Ectodermal cell (in vitro differentiated cells): ENCODE measurements around the gene ADCK2.
"Not testable (repeated sequence)": the region's sequence is repeated elsewhere in the genome, so short reads cannot be mapped to it uniquely, and the experiment has no call there.

Experiments
- H3K27ac ChIP-seq: 2 replicates; pipeline ENCODE4 v1.7.0; 2013; ENCODE audit warnings: mild to moderate bottlenecking, low read depth, low read length; ENCODE audit not compliant: insufficient read depth, poor library complexity, severe bottlenecking
- H3K27me3 ChIP-seq: 2 replicates; pipeline ENCODE4 v1.7.0; 2013; ENCODE audit warnings: mild to moderate bottlenecking, low read length; ENCODE audit not compliant: insufficient read depth, control insufficient read depth, poor library complexity, severe bottlenecking
- H3K36me3 ChIP-seq: one replicate; pipeline ENCODE4 v1.7.0; 2013; ENCODE audit warnings: low read length; ENCODE audit not compliant: control insufficient read depth, insufficient read depth
- H3K4me1 ChIP-seq: one replicate; pipeline ENCODE4 v1.7.0; 2013; ENCODE audit warnings: low read length; ENCODE audit not compliant: control insufficient read depth, insufficient read depth
- H3K4me3 ChIP-seq: 2 replicates; pipeline ENCODE4 v1.7.0; 2013; ENCODE audit warnings: low read depth, low read length, control low read depth; ENCODE audit not compliant: insufficient read depth
- H3K9me3 ChIP-seq: 2 replicates; pipeline ENCODE4 v1.7.0; 2013; ENCODE audit warnings: mild to moderate bottlenecking, low read length, moderate library complexity; ENCODE audit not compliant: control insufficient read depth
- whole genome bisulfite sequencing, 2 experiments: methylation state at CpG; one replicate each; pipeline ENCODE4 v1.1.7; 2013; ENCODE audit warnings: missing lambda C conversion rate in 2 of 2; 5-methylcytosine and 5-hydroxymethylcytosine counted together

ADCK2 gene

GRCh38 chr7:140708764-140709163 lies 36.0 kb downstream of the ADCK2 start:
- not testable (repeated sequence) for H3K9me3 ChIP-seq, H3K4me3 ChIP-seq, H3K27me3 ChIP-seq, H3K36me3 ChIP-seq, H3K27ac ChIP-seq, H3K4me1 ChIP-seq
- 96% methylated on average over 2 to 3 of the region's 4 CpGs for WGBS, 2 experiments

- H3K27me3 ChIP-seq, H3K4me1 ChIP-seq, H3K36me3 ChIP-seq, H3K27ac ChIP-seq, H3K9me3 ChIP-seq, H3K4me3 ChIP-seq: not testable (repeated sequence)
These were observed 39.6 kb downstream of the ADCK2 start for GRCh38 chr7:140712392-140712791.

GRCh38 chr7:140714331-140715040 lies 41.7 kb downstream of the ADCK2 start:
- Histone ChIP-seq H3K4me1 (no peaks in the 10 kb centered on the region), H3K27ac (no peak overlapping the region), H3K27me3 (no peaks in the 10 kb centered on the region), H3K9me3 (no peaks in the 10 kb centered on the region), H3K4me3 (no peak overlapping the region), H3K36me3 (peaks cover 3% of the 10 kb centered on the region)
- WGBS, 2 experiments: 94 to 96% methylated on average over 10 of the region's 10 CpGs

- peaks cover 3% of the 10 kb centered on the region for H3K36me3 ChIP-seq
- WGBS, 2 experiments: 92 to 99% methylated on average over 5 of the region's 5 CpGs
- no peak overlapping the region for H3K4me3 ChIP-seq
- H3K4me1 ChIP-seq: no peaks in the 10 kb centered on the region
- H3K27me3 ChIP-seq: no peaks in the 10 kb centered on the region
- no peak overlapping the region for H3K27ac ChIP-seq
- H3K9me3 ChIP-seq: no peaks in the 10 kb centered on the region
These were observed 47.0 kb downstream of the ADCK2 start for GRCh38 chr7:140719721-140720120.

- WGBS, 2 experiments: 90 to 100% methylated on average over 1 of the region's 1 CpG
- H3K27me3 ChIP-seq: no peaks in the 10 kb centered on the region
- no peak overlapping the region for H3K4me3 ChIP-seq
- no peak overlapping the region for H3K27ac ChIP-seq
- H3K9me3 ChIP-seq: no peaks in the 10 kb centered on the region
- no peaks in the 10 kb centered on the region for H3K4me1 ChIP-seq
- no peaks in the 10 kb centered on the region for H3K36me3 ChIP-seq
These were observed 49.5 kb downstream of the ADCK2 start for GRCh38 chr7:140722254-140722653.

GRCh38 chr7:140723006-140723405 lies 50.3 kb downstream of the ADCK2 start:
- Histone ChIP-seq H3K4me1 (no peaks in the 10 kb centered on the region), H3K27ac (no peak overlapping the region), H3K36me3 (no peaks in the 10 kb centered on the region), H3K9me3 (no peaks in the 10 kb centered on the region), H3K4me3 (no peak overlapping the region), H3K27me3 (no peaks in the 10 kb centered on the region)
- WGBS, 2 experiments: 94 to 98% methylated on average over 5 to 6 of the region's 6 CpGs

GRCh38 chr7:140723574-140723973 lies 50.8 kb downstream of the ADCK2 start:
- Histone ChIP-seq H3K27me3 (no peaks in the 10 kb centered on the region), H3K36me3 (no peaks in the 10 kb centered on the region)
- 95 to 97% methylated on average over 3 of the region's 3 CpGs for WGBS, 2 experiments

GRCh38 chr7:140724706-140725105 lies 52.0 kb downstream of the ADCK2 start:
- no peak overlapping the region for H3K4me3 ChIP-seq
- no peaks in the 10 kb centered on the region for H3K36me3 ChIP-seq
- 100% methylated on average over 1 of the region's 1 CpG; no CpG with 5 or more reads in 1 of the 2 experiments for whole genome bisulfite sequencing, 2 experiments
- H3K9me3 ChIP-seq: no peaks in the 10 kb centered on the region
- no peaks in the 10 kb centered on the region for H3K27me3 ChIP-seq
- H3K27ac ChIP-seq: no peak overlapping the region
- H3K4me1 ChIP-seq: no peaks in the 10 kb centered on the region

More at GRCh38 chr7:140723574-140723973, 50.8 kb downstream of the ADCK2 start:
- Histone ChIP-seq H3K4me3 (no peak overlapping the region), H3K4me1 (no peaks in the 10 kb centered on the region), H3K9me3 (no peaks in the 10 kb centered on the region), H3K27ac (no peak overlapping the region)

- Histone ChIP-seq H3K36me3 (no peaks in the 10 kb centered on the region), H3K27ac (no peak overlapping the region), H3K27me3 (no peaks in the 10 kb centered on the region), H3K4me1 (no peaks in the 10 kb centered on the region), H3K9me3 (no peaks in the 10 kb centered on the region), H3K4me3 (no peak overlapping the region)
- WGBS, 2 experiments: 84 to 91% methylated on average over 1 to 2 of the region's 2 CpGs
These were observed 53.5 kb downstream of the ADCK2 start for GRCh38 chr7:140726281-140726680.

GRCh38 chr7:140732416-140732815 lies 59.7 kb downstream of the ADCK2 start:
- Histone ChIP-seq H3K27ac (no peak overlapping the region), H3K4me1 (no peaks in the 10 kb centered on the region), H3K36me3 (no peaks in the 10 kb centered on the region), H3K27me3 (no peaks in the 10 kb centered on the region), H3K9me3 (no peaks in the 10 kb centered on the region), H3K4me3 (no peak overlapping the region)
- WGBS, 2 experiments: 67 to 87% methylated on average over 2 of the region's 2 CpGs

- Histone ChIP-seq H3K27me3 (no peaks in the 10 kb centered on the region), H3K27ac (no peak overlapping the region), H3K4me1 (no peaks in the 10 kb centered on the region), H3K9me3 (no peaks in the 10 kb centered on the region), H3K4me3 (no peak overlapping the region), H3K36me3 (no peaks in the 10 kb centered on the region)
- WGBS, 2 experiments: 92 to 94% methylated on average over 2 of the region's 2 CpGs
These were observed 61.4 kb downstream of the ADCK2 start for GRCh38 chr7:140734096-140734495.
